ENCODE results near the gene RASA4B.
"Not testable (repeated sequence)": the region's sequence is repeated elsewhere in the genome, so short reads cannot be mapped to it uniquely, and the experiment has no call there.

DNA sequence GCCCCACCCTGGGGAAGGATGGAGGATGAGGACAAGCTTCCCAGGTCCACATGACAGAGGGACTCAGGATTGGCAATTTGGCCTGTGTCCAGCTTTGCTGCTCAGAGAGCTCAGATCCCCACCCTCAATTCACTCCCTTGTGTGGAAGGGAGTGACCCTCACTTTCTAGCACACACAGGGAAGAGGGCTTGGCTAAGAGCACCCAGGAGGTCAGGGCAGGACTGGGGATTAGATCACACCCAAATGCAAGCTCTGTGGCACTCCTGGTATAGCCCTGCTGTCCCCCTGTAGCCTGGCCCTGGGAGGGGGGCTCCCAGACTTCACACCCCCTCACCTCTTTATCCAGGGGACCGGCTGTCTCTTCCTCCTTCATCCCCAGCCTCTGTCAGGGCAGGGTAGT, 26.8 kb upstream of the RASA4B start:
- TF ChIP-seq, protein P1, sequence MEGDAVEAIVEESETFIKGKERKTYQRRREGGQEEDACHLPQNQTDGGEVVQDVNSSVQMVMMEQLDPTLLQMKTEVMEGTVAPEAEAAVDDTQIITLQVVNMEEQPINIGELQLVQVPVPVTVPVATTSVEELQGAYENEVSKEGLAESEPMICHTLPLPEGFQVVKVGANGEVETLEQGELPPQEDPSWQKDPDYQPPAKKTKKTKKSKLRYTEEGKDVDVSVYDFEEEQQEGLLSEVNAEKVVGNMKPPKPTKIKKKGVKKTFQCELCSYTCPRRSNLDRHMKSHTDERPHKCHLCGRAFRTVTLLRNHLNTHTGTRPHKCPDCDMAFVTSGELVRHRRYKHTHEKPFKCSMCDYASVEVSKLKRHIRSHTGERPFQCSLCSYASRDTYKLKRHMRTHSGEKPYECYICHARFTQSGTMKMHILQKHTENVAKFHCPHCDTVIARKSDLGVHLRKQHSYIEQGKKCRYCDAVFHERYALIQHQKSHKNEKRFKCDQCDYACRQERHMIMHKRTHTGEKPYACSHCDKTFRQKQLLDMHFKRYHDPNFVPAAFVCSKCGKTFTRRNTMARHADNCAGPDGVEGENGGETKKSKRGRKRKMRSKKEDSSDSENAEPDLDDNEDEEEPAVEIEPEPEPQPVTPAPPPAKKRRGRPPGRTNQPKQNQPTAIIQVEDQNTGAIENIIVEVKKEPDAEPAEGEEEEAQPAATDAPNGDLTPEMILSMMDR (IDR thresholded peaks at IDR 0.05) = not testable (repeated sequence)
- TF ChIP-seq POLR2A (IDR thresholded peaks at IDR 0.05) = not testable (repeated sequence)
